ENCODE measurements around the gene PEX26. TPM values are rescaled to one million over a fixed set of nuclear protein-coding genes. Genes with fewer than 3 reads are reported as not detected.

PEX26 gene
- total and polyA plus RNA-seq, 2 of the 13 experiments (the other 11 are each of a cell fraction or from before 2014, with no cell fraction given): 10.6 to 25.1 TPM

GRCh38 chr22:18133452-18133851 lies 55.7 kb downstream of the PEX26 start:
- no peak overlapping the region for H3K4me3 ChIP-seq (replicated peaks in 1 of 3; ENCODE audit: insufficient read depth in 1 of 3, low read depth in 2 of 3, low read length in 3 of 3)
- CTCF ChIA-PET (ENCODE audit: low intra/inter-chr PET ratio, low total read pairs): no interaction called here
- 92% methylated on average over 2 of the region's 2 CpGs for WGBS (ENCODE audit: low lambda C conversion rate)

More at GRCh38 chr22:18133452-18133851, 55.7 kb downstream of the PEX26 start:
- DNase-seq (ENCODE audit: low spot score) (no peak), ATAC-seq (no peak), FAIRE-seq (no peak)
- TF ChIP-seq RAD51 (IDR thresholded peaks at IDR 0.05; ENCODE audit: borderline replicate concordance): no peak
- no peak for TF ChIP-seq GLMP (CRISPR knock-in tag; IDR thresholded peaks at IDR 0.05; ENCODE audit: borderline replicate concordance)
- TF ChIP-seq HOXA9 (CRISPR knock-in tag; IDR thresholded peaks at IDR 0.05; ENCODE audit: borderline replicate concordance): no peak
- no peak for TF ChIP-seq ZBTB46 (CRISPR knock-in tag; IDR thresholded peaks at IDR 0.05; ENCODE audit: borderline replicate concordance)
- no peak for TF ChIP-seq ZFP41 (CRISPR knock-in tag; IDR thresholded peaks at IDR 0.05; ENCODE audit: borderline replicate concordance)
- no peak for TF ChIP-seq ZNF256 (CRISPR knock-in tag; conservative IDR thresholded peaks at IDR 0.05)
- no peak for TF ChIP-seq ATF1 (CRISPR knock-in tag; IDR thresholded peaks at IDR 0.05)
- no peak for TF ChIP-seq ZBTB37 (CRISPR knock-in tag; IDR thresholded peaks at IDR 0.05)
- no peak for TF ChIP-seq ZNF496 (CRISPR knock-in tag; IDR thresholded peaks at IDR 0.05; ENCODE audit: insufficient replicate concordance)
- no peak for TF ChIP-seq NFIB (CRISPR knock-in tag; IDR thresholded peaks at IDR 0.05; ENCODE audit: borderline replicate concordance)
- no peak for TF ChIP-seq JUNB (CRISPR knock-in tag; IDR thresholded peaks at IDR 0.05; ENCODE audit: borderline replicate concordance)
- no peak for TF ChIP-seq ZNF616 (CRISPR knock-in tag; IDR thresholded peaks at IDR 0.05; ENCODE audit: low read depth)
- no peak for TF ChIP-seq RNF219 (CRISPR knock-in tag; IDR thresholded peaks at IDR 0.05)
- no peak for TF ChIP-seq TCF7 (IDR thresholded peaks at IDR 0.05; ENCODE audit: low read depth)
- no peak for TF ChIP-seq HIVEP1 (CRISPR knock-in tag; IDR thresholded peaks at IDR 0.05)
- no peak for TF ChIP-seq ZNF768 (CRISPR knock-in tag; IDR thresholded peaks at IDR 0.05)
- no peak for TF ChIP-seq ZFP62 (CRISPR knock-in tag; IDR thresholded peaks at IDR 0.05)
- H3K4me1 ChIP-seq (ENCODE audit: insufficient read depth, low read length): no peaks in the 10 kb centered on the region
- H3K36me3 ChIP-seq (replicated peaks in 1 of 2; ENCODE audit: control insufficient read depth in 1 of 2, insufficient read depth in 2 of 2, low read length in 2 of 2): peaks cover 2 to 6% of the 10 kb centered on the region in 2 experiments; a peak in 3 of 5 replicates
- no peaks in the 10 kb centered on the region for H3K9me3 ChIP-seq (ENCODE audit: low read length)
- no peaks in the 10 kb centered on the region for H3K27me3 ChIP-seq (ENCODE audit: control insufficient read depth in 1 of 2, insufficient read depth in 2 of 2, low read length in 2 of 2)
- H4K20me1 ChIP-seq (ENCODE audit: insufficient read depth, low read length): no peaks in the 10 kb centered on the region
- in situ Hi-C loops (cut with HindIII; ENCODE audit: extremely low pct_ligation_motif_present, low pct_unique_long_range_greater_than_20kb): no loop called here
- no peak overlapping the region for H3K4me2 ChIP-seq (ENCODE audit: low read depth, low read length)
- intact Hi-C loops (cut with micrococcal nuclease; ENCODE audit: unreplicated experiment): no loop called here
- no peak overlapping the region for H3K27ac ChIP-seq (ENCODE audit: extremely low read length, insufficient read depth, low read length)
- BruUV-seq (replicated peaks): no TSS peak
- H2AFZ ChIP-seq (ENCODE audit: low read length): no peak overlapping the region
- H3K79me2 ChIP-seq (ENCODE audit: insufficient read depth, low read length): no peaks in the 10 kb centered on the region
- H3K9ac ChIP-seq (ENCODE audit: insufficient read depth, low read depth, low read length): no peak overlapping the region
- POLR2A ChIA-PET: no interaction called here
